HCT116 (cell line): ENCODE data around the gene RPL35.

Experiments used
- CBX3 ChIP-seq: IDR thresholded peaks from 2 replicates; pipeline ENCODE4 v1.6.1; 2012; ENCODE audit warnings: low read depth
- CTCF ChIP-seq, 3 experiments: fragments of 200-600 bp in 1 of 3; sonication (generic) in 1 of 3; IDR thresholded peaks in 2 of 3; conservative IDR thresholded peaks in 1 of 3; 2 replicates each; pipeline ENCODE4 v1.5.1; 2012 to 2017; ENCODE audit warnings: low read depth in 2 of 3, low read length in 2 of 3, antibody characterized with exemption in 1 of 3, borderline replicate concordance in 1 of 3, control low read depth in 1 of 3, mild to moderate bottlenecking in 1 of 3, mixed read lengths in 1 of 3, mixed run types in 1 of 3, moderate library complexity in 1 of 3; ENCODE audit not compliant: insufficient read depth in 1 of 3
- EGR1 ChIP-seq: IDR thresholded peaks from 2 replicates; pipeline ENCODE4 v1.6.1; 2012; ENCODE audit warnings: low read depth
- POLR2A ChIP-seq: IDR thresholded peaks from 2 replicates; pipeline ENCODE4 v1.7.0; 2011; ENCODE audit warnings: borderline replicate concordance; ENCODE audit not compliant: insufficient read depth, insufficient read length; ENCODE audit errors: extremely low read depth
- TCF7L2 ChIP-seq: IDR thresholded peaks from 2 replicates; pipeline ENCODE4 v1.7.0; 2011; ENCODE audit warnings: borderline replicate concordance, inconsistent platforms; ENCODE audit not compliant: insufficient read depth, insufficient read length; ENCODE audit errors: extremely low read depth

GRCh38 chr9:124840300-124840833 lies 21.4 kb downstream of the RPL35 start:
- TF ChIP-seq CTCF (IDR thresholded peaks at IDR 0.05 in 2 of 3, conservative IDR thresholded peaks at IDR 0.05 in 1 of 3; ENCODE audit: borderline replicate concordance in 1 of 3, insufficient read depth in 1 of 3, low read depth in 2 of 3, low read length in 2 of 3) (peak in 2 of 3 experiments; percentile 70 to 79; a peak in 4 of 6 replicates), POLR2A (no peak), TCF7L2 (no peak), EGR1 (no peak), CBX3 (no peak)
